Stomach (tissue), 4 donors: ENCODE data around the gene KCNQ1.

Experiments used
- EP300 ChIP-seq: sonication (generic); formaldehyde crosslinking; IDR thresholded peaks from one replicate; pipeline ENCODE4 v1.6.1; 2017; ENCODE audit warnings: antibody characterized with exemption
- POLR2A ChIP-seq, 4 donors: fragments of 450-650 bp; IDR thresholded peaks; one replicate each; pipeline ENCODE4 v1.6.1; 2016; ENCODE audit warnings: antibody characterized with exemption in 4 of 4, control low read depth in 2 of 4, mild to moderate bottlenecking in 1 of 4, moderate library complexity in 1 of 4
- TF ChIP-seq, protein P1 (sequence below), 7 experiments: fragments of 450-650 bp in 4 of 7; fragments of 200-600 bp in 3 of 7; sonication (generic) in 3 of 7; IDR thresholded peaks; one replicate each; pipeline ENCODE4 v1.5.1; 2016 to 2019; ENCODE audit warnings: antibody characterized with exemption in 7 of 7, control low read depth in 2 of 7, mild to moderate bottlenecking in 1 of 7

DNA sequence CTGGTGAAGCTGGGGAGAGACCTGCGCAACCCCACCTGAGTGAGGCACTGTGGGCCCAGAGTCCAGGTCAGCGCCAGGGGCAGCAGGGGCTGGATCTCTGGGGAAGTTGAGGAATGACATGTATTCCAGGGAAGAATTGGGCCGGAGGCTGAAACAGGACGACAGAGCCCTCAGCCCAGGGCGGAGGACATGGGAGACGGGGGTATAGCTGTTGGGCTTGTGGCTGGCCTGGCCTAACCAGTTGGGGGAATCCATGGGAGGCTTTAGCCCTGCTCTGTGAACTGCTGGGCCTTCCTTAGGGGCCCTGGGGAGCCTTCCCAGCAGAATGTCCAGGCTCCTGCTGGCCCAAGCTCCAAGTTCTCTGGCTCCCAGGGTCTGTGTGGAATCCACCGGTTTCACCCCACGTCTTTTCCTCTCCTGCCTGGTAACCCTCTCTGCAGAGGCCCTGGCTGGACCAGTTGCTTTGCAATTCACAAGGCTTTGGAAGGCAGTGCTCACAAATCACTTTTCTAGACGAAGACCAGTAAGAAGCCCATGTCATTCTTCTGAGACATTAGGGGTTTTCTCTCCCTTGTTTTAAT is 305.4 kb downstream of the KCNQ1 start:
- no peak for TF ChIP-seq EP300
- TF ChIP-seq, protein P1, sequence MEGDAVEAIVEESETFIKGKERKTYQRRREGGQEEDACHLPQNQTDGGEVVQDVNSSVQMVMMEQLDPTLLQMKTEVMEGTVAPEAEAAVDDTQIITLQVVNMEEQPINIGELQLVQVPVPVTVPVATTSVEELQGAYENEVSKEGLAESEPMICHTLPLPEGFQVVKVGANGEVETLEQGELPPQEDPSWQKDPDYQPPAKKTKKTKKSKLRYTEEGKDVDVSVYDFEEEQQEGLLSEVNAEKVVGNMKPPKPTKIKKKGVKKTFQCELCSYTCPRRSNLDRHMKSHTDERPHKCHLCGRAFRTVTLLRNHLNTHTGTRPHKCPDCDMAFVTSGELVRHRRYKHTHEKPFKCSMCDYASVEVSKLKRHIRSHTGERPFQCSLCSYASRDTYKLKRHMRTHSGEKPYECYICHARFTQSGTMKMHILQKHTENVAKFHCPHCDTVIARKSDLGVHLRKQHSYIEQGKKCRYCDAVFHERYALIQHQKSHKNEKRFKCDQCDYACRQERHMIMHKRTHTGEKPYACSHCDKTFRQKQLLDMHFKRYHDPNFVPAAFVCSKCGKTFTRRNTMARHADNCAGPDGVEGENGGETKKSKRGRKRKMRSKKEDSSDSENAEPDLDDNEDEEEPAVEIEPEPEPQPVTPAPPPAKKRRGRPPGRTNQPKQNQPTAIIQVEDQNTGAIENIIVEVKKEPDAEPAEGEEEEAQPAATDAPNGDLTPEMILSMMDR (IDR thresholded peaks at IDR 0.05): no peak
- TF ChIP-seq POLR2A (IDR thresholded peaks at IDR 0.05): no peak
